ENCODE measurements around the gene MYO1A.
"Not testable (repeated sequence)": the region's sequence is repeated elsewhere in the genome, so short reads cannot be mapped to it uniquely, and the experiment has no call there.

The MYO1A gene

DNA sequence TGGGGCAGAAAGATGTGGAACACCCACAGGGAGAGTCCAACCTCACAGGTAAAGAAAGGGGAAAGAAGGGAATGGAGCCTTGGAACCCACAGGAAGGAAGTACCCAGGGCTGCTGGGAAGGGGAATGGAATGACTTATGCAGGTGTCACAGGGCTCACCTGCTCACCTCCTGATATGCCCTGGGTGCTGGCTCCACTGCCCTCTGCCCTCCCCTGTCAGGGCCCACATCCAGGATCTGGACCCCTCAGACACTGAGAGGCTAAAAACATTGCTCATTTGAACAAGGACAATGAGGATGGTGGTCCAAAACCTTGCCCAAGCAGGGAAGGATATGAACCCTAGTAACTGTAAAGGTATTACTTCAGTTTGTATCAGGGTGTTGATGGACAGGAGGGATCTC, 62.9 kb downstream of the MYO1A start:
- Mint-ChIP-seq H3K9me3 (no peaks in the 10 kb centered on the region), H3K4me3 (no peak overlapping the region), H3K27me3 (peaks cover 24% of the 10 kb centered on the region), H3K4me1 (peaks cover 15% of the 10 kb centered on the region), H3K27ac (no peak overlapping the region), H3K36me3 (no peaks in the 10 kb centered on the region)
- CTCF ChIA-PET, result interaction anchor here (0.6 to 5.0 kb wide), 17 partner anchors 10 to 234 kb away, joined by 3 to 82 read pairs (median 5); partner anchors contain the start of gene HSD17B6
- no peak for DNase-seq

DNA sequence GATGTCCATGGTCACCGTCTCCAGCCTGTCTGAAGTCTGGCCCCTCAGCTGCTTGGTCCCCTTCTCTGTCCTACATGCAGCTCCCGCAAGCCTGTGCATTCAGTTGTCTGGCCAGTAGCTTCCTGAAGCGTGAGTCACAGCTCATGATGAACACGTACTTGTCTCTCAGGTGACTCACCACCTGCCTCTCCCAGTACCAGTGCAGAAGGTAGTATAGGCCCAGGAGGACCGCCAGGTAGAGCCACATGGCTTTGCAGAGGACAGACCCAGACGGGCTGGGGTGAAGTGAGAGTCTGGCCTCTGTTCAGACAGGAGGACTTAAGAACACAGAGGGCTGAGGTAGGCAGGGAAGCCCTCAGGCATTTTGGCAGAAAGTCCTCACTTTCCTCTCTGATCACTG, 64.2 kb downstream of the MYO1A start:
- H3K4me3 Mint-ChIP-seq, H3K4me1 Mint-ChIP-seq, H3K36me3 Mint-ChIP-seq, DNase-seq, H3K9me3 Mint-ChIP-seq, H3K27ac Mint-ChIP-seq: not testable (repeated sequence)
- CTCF ChIA-PET, result interaction anchor here (0.9 to 5.0 kb wide), 7 partner anchors 14 to 228 kb away, joined by 3 to 82 read pairs (median 22); partner anchors contain the start of gene HSD17B6
- H3K27me3 Mint-ChIP-seq, result peaks cover 17% of the 10 kb centered on the region

DNA sequence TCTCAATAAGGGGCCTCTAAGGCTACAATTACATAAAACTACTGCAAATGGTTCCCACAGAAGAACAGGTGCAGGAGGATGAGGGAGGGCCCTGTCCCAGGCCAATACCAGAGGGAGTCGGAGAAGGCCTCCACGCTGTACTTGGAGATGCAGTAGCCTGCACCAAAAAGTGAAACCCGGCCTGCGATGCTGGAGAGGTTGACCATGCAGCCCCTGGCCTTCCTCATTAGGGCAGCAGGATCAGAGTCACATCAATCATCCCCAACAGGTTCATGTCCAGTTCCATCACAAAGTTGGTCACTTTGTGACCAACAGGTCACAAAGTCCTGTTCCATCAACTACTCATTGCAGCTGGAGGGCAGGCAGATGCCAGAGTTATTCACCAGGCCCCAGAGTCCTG, 66.5 kb downstream of the MYO1A start:
- H3K9me3 Mint-ChIP-seq, result no peaks in the 10 kb centered on the region
- no peak overlapping the region for H3K4me3 Mint-ChIP-seq
- peaks cover 13% of the 10 kb centered on the region for H3K27me3 Mint-ChIP-seq
- DNase-seq, result no peak
- CTCF ChIA-PET, result no interaction called here
- no peak overlapping the region for H3K27ac Mint-ChIP-seq
- H3K36me3 Mint-ChIP-seq, result no peaks in the 10 kb centered on the region
- H3K4me1 Mint-ChIP-seq, result no peaks in the 10 kb centered on the region

DNA sequence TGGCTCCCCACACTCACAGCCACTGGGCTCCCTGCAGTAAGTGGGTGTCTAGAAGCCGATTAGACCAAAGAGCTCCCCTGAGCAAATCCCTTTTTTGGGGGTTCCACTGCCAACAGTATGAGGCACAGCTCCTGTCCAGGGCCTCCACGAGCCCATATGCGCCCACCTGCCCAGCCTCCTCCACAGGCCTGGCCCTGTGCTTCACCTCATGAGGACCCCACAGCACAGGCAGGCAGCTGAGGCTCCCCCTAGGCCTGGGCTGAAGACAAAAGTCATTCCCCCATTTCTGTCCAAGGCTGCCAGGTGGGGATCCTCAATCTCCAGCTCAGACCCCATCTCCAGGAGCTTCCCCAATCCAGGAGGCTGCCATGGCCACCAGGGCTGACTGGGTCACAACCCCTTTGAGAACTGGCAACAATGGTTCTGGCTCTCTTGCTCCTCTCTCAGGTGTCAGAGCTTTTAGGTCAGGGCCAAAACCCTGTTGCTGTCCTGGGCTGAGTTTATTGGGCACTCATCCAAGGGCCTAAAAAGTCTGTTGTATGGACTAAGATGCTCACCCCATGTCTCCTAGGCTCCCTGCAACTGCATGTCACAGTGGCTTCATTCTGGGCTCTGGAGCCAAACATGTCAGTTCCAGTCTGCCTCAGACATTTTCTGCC, 67.2 kb downstream of the MYO1A start:
- H3K4me1 Mint-ChIP-seq, H3K36me3 Mint-ChIP-seq, DNase-seq, H3K27ac Mint-ChIP-seq, H3K9me3 Mint-ChIP-seq, H3K4me3 Mint-ChIP-seq, CTCF ChIA-PET: not testable (repeated sequence)
- H3K27me3 Mint-ChIP-seq, result peaks cover 10% of the 10 kb centered on the region

DNA sequence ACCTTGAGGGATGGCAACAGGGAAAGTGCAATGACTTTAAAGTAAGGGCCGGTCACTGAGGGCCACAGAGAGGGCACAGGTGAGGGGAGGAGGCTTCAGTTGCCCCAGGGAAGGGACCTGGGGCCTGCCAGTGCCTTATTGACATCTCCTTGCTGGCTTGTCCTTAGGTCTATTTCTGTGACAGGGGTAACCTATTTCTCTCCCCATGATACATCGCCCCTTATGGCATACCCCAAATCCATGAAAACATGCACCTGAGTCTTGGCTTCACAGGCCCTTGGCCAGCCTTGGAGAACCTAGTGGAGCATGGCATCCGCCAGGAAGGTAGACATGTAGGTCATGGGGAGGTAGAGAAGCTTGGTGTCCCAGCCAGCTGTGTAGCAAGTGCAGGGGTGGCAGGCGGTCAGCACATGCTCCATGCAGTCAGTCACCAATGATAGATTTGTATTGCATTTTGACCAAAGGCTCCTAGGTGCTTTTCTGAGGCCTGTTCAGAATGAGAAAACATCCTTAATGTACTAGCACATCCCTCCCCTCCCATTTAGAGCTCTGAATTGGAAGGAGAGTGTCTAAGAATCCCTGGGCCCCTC, 68.9 kb downstream of the MYO1A start:
- no peak for DNase-seq
- H3K27ac Mint-ChIP-seq, result no peak overlapping the region
- no peaks in the 10 kb centered on the region for H3K27me3 Mint-ChIP-seq
- CTCF ChIA-PET, result interaction anchor here (1.6 kb wide), 1 partner anchor 13 kb away, joined by 3 read pairs; no protein-coding TSS in a partner anchor
- H3K4me1 Mint-ChIP-seq, result no peaks in the 10 kb centered on the region
- no peaks in the 10 kb centered on the region for H3K36me3 Mint-ChIP-seq
- H3K9me3 Mint-ChIP-seq, result no peaks in the 10 kb centered on the region
- H3K4me3 Mint-ChIP-seq, result no peak overlapping the region

DNA sequence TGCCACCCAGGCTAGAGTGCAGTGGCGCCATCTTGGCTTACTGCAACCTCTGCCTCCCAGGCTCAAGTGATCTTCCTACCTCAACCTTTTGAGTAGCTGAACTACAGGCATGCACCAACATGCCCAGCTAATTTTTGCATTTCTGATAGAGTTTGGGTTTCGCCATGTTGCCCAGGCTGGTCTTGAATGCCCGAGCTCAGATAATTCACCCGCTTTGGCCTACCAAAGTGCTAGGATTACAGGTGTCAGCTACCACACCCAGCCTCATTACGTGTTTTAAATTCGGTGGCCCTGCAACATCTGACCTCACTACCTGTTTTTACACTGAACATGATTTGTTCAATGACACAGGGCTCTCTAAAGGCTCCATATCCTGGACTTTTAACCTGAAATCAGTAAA, 69.7 kb downstream of the MYO1A start:
- no peak for DNase-seq
- H3K36me3 Mint-ChIP-seq, result no peaks in the 10 kb centered on the region
- no peak overlapping the region for H3K4me3 Mint-ChIP-seq
- CTCF ChIA-PET, result interaction anchor here (1.6 kb wide), 1 partner anchor 13 kb away, joined by 3 read pairs; no protein-coding TSS in a partner anchor
- H3K27me3 Mint-ChIP-seq, result no peaks in the 10 kb centered on the region
- H3K27ac Mint-ChIP-seq, result no peak overlapping the region
- no peaks in the 10 kb centered on the region for H3K4me1 Mint-ChIP-seq
- no peaks in the 10 kb centered on the region for H3K9me3 Mint-ChIP-seq

DNA sequence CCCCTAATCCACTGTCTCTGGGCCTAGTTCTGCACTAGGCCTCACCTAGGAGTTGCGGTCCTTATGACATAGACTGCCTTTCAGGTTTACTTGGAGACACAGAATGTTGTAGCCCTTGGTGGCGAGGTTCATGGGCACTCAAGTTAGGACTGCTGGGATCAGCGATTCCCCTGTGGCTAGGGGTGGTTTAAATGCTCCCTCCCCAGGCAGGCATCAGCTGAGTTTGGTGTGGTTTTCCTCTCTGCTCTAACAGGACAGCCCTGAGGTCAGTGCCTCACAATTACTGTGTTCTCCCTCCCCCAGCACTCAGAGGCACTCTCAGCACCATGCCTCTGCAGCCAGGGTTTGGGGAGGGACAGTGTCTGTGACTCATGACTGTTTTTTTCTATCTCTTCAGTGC, 70.3 kb downstream of the MYO1A start:
- no peaks in the 10 kb centered on the region for H3K4me1 Mint-ChIP-seq
- no peaks in the 10 kb centered on the region for H3K27me3 Mint-ChIP-seq
- no peak overlapping the region for H3K27ac Mint-ChIP-seq
- no peak overlapping the region for H3K4me3 Mint-ChIP-seq
- CTCF ChIA-PET, result interaction anchor here (1.2 to 1.6 kb wide), 2 partner anchors 8 to 14 kb away, joined by 3 read pairs; no protein-coding TSS in a partner anchor
- no peak for DNase-seq
- H3K9me3 Mint-ChIP-seq, result no peaks in the 10 kb centered on the region
- H3K36me3 Mint-ChIP-seq, result no peaks in the 10 kb centered on the region

Data from activated naive CD4-positive, alpha-beta T cell treated with anti-CD3 and anti-CD28 coated beads, Interleukin-2, amount 10 ng/mL, durations not matched to agents 7 days and 5 days (primary cell).